Measurements from ENCODE around the gene TRAPPC12. TPM values are rescaled to one million over a fixed set of nuclear protein-coding genes. Genes with fewer than 3 reads are reported as not detected.

The TRAPPC12 gene
- total and polyA plus RNA-seq, 8 donors, result 35.2 to 97.5 (median 40.9) TPM

- TF ChIP-seq CTCF (IDR thresholded peaks at IDR 0.05), result no peak
- FAIRE-seq, result no peak
- peaks cover 0 to 3% (median 0%) of the 10 kb centered on the region in 3 donors for H3K4me1 ChIP-seq
- no peaks in the 10 kb centered on the region for H3K27me3 ChIP-seq
- H3K27ac ChIP-seq, result no peak overlapping the region
- WGBS, 2 donors, result 95 to 96% methylated on average over 14 of the region's 14 CpGs
- peaks cover 0 to 15% (median 0%) of the 10 kb centered on the region in 3 donors for H3K36me3 ChIP-seq
- intact Hi-C loops (cut with DNase I), result no loop called here
- DNase-seq, result no peak
- no peaks in the 10 kb centered on the region for H3K9me3 ChIP-seq
- no peak overlapping the region for H3K4me3 ChIP-seq
- no peak for ATAC-seq
Observed at GRCh38 chr2:3503046-3503445, 123.6 kb downstream of the TRAPPC12 start.

- 88 to 90% methylated on average over 13 of the region's 13 CpGs for WGBS, 2 donors
- no peak for DNase-seq
Observed at GRCh38 chr2:3503483-3503882, 124.0 kb downstream of the TRAPPC12 start.

GRCh38 chr2:3504741-3505140 lies 125.2 kb downstream of the TRAPPC12 start:
- DNase-seq (no peak), FAIRE-seq (no peak), ATAC-seq (no peak)
- no peaks in the 10 kb centered on the region for H3K9me3 ChIP-seq
- H3K4me1 ChIP-seq, result no peaks in the 10 kb centered on the region
- TF ChIP-seq CTCF (IDR thresholded peaks at IDR 0.05), result no peak
- H3K27ac ChIP-seq, result no peak overlapping the region
- H3K36me3 ChIP-seq, result peaks cover 0 to 17% (median 0%) of the 10 kb centered on the region in 3 donors
- H3K4me3 ChIP-seq, result no peak overlapping the region
- intact Hi-C loops (cut with DNase I), result no loop called here
- H3K27me3 ChIP-seq, result no peaks in the 10 kb centered on the region
- WGBS, 2 donors, result 37 to 48% methylated on average over 5 of the region's 5 CpGs

More at GRCh38 chr2:3503483-3503882, 124.0 kb downstream of the TRAPPC12 start:
- no peak overlapping the region for H3K27ac ChIP-seq
- intact Hi-C loops (cut with DNase I), result no loop called here
- ATAC-seq (no peak), FAIRE-seq (no peak)
- no peak overlapping the region for H3K4me3 ChIP-seq
- no peaks in the 10 kb centered on the region for H3K27me3 ChIP-seq
- no peaks in the 10 kb centered on the region for H3K9me3 ChIP-seq
- H3K36me3 ChIP-seq, result peaks cover 0 to 15% (median 0%) of the 10 kb centered on the region in 3 donors
- TF ChIP-seq CTCF (IDR thresholded peaks at IDR 0.05), result no peak
- H3K4me1 ChIP-seq, result peaks cover 0 to 3% (median 0%) of the 10 kb centered on the region in 3 donors

GRCh38 chr2:3505771-3506170 lies 126.3 kb downstream of the TRAPPC12 start:
- Histone ChIP-seq H3K27ac (peak overlapping the region in 1 of 4 donors; percentile 30), H3K27me3 (no peaks in the 10 kb centered on the region), H3K4me3 (no peak overlapping the region), H3K36me3 (peaks cover 0 to 12% (median 3%) of the 10 kb centered on the region in 3 donors), H3K4me1 (no peaks in the 10 kb centered on the region), H3K9me3 (no peaks in the 10 kb centered on the region)
- WGBS, 2 donors, result 40 to 65% methylated on average over 4 of the region's 4 CpGs
- intact Hi-C loops (cut with DNase I), result no loop called here
- FAIRE-seq (no peak), ATAC-seq (peak; percentile 46 to 79 (median 60)), DNase-seq (no peak)
- no peak for TF ChIP-seq CTCF (IDR thresholded peaks at IDR 0.05)

GRCh38 chr2:3512086-3512485 lies 132.6 kb downstream of the TRAPPC12 start:
- no peak for TF ChIP-seq CTCF (IDR thresholded peaks at IDR 0.05)
- Histone ChIP-seq H3K9me3 (no peaks in the 10 kb centered on the region), H3K4me1 (no peaks in the 10 kb centered on the region), H3K27me3 (no peaks in the 10 kb centered on the region), H3K36me3 (peaks cover 0 to 31% (median 7%) of the 10 kb centered on the region in 3 donors), H3K27ac (no peak overlapping the region), H3K4me3 (no peak overlapping the region)
- intact Hi-C loops (cut with DNase I), result no loop called here
- FAIRE-seq, result no peak
- whole genome bisulfite sequencing, 2 donors, result 78 to 79% methylated on average over 2 of the region's 2 CpGs
- no peak for ATAC-seq
- no peak for DNase-seq
